ENCODE results near the gene EGLN2. TPM values are rescaled to one million over a fixed set of nuclear protein-coding genes. Genes with fewer than 3 reads are reported as not detected.
"Not testable (repeated sequence)": the region's sequence is repeated elsewhere in the genome, so short reads cannot be mapped to it uniquely, and the experiment has no call there.

The EGLN2 gene
- total RNA-seq, 2 experiments from 2014 or later = 150 to 151 TPM

DNA sequence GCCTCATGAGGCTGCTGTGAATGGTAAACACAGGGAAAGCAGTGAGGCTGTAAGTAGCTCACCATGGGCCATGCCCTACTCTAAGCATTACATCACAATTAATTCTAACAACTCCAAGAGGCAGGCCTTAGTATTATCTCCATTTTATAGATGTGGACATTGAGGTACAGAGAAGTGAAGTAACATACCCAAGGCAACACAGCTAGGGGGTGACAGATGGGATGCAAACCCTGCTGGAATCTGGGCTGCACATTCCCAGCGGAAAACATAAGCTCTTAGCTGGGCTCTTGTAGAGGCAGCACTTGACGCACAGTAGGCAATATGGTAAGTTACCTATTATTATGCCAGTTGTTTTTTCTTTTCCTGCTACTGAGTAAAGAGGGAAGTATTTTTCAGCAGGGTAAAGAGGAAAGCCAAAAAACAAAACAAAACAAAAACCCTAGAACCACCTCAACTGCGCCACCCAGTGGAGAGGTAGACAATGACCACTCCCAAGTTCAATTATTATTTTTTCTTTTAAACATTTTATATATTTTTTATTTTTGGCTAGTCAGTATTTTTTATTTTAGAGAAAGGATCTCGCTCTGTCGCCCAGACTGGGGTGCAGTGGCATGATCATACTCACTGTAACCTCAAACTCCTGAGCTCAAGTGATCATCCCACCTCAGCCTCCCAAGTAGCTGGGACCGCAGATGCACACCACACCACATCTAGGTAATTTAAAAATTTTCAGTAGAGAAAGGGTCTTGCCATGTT, 20.7 kb downstream of the EGLN2 start:
- H3K27ac ChIP-seq (ENCODE audit: low read depth in 1 of 2, low read length in 2 of 2) = peak overlapping the region in 1 of 2 donors; percentile 1
- H3K27me3 ChIP-seq (ENCODE audit: control insufficient read depth in 1 of 2, insufficient read depth in 2 of 2, low read length in 2 of 2); H3K36me3 Mint-ChIP-seq (ENCODE audit: low read depth); H3K36me3 ChIP-seq (ENCODE audit: insufficient read depth, low read length); H3K27me3 Mint-ChIP-seq; H3K9me3 Mint-ChIP-seq; H3K4me3 ChIP-seq (ENCODE audit: low read length); H3K9me3 ChIP-seq (ENCODE audit: control insufficient read depth in 1 of 2, insufficient read depth in 1 of 2, low read length in 2 of 2): not testable (repeated sequence)
- TF ChIP-seq, protein P1, sequence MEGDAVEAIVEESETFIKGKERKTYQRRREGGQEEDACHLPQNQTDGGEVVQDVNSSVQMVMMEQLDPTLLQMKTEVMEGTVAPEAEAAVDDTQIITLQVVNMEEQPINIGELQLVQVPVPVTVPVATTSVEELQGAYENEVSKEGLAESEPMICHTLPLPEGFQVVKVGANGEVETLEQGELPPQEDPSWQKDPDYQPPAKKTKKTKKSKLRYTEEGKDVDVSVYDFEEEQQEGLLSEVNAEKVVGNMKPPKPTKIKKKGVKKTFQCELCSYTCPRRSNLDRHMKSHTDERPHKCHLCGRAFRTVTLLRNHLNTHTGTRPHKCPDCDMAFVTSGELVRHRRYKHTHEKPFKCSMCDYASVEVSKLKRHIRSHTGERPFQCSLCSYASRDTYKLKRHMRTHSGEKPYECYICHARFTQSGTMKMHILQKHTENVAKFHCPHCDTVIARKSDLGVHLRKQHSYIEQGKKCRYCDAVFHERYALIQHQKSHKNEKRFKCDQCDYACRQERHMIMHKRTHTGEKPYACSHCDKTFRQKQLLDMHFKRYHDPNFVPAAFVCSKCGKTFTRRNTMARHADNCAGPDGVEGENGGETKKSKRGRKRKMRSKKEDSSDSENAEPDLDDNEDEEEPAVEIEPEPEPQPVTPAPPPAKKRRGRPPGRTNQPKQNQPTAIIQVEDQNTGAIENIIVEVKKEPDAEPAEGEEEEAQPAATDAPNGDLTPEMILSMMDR (IDR thresholded peaks at IDR 0.05) = peak; percentile 83
- DNase-seq (peak; percentile 51 to 83 (median 66)), ATAC-seq (ENCODE audit: poor library complexity) (peak; percentile 45)
- intact Hi-C loops (cut with DNase I, micrococcal nuclease) = loop anchor here (1.0 to 5.0 kb wide), 6 partner anchors 41 to 323 kb away; partner anchors contain the start of genes RAB4B (in 2 of the 2), ACTMAP (in 1 of the 2), MIA (in 1 of the 2) and SNRPA (in 1 of the 2)
- peak overlapping the region; percentile 75 for H3K4me3 Mint-ChIP-seq
- ChIA-PET POLR2A (interaction anchor here (1.0 to 2.2 kb wide), 8 partner anchors 13 to 156 kb away, joined by 3 to 13 read pairs (median 5); partner anchors contain the start of genes ACTMAP, EGLN2, RAB4B and SNRPA), CTCF (interaction anchor here (0.8 to 3.2 kb wide), 8 partner anchors 13 to 157 kb away, joined by 3 to 24 read pairs (median 4); partner anchors contain the start of genes COQ8B and EGLN2)
- H3K4me1 ChIP-seq (ENCODE audit: insufficient read depth, low read length) = peaks cover 31% of the 10 kb centered on the region
- H3K4me1 Mint-ChIP-seq (ENCODE audit: low read depth) = peaks cover 25% of the 10 kb centered on the region
- H3K27ac Mint-ChIP-seq = peak overlapping the region; percentile 71

DNA sequence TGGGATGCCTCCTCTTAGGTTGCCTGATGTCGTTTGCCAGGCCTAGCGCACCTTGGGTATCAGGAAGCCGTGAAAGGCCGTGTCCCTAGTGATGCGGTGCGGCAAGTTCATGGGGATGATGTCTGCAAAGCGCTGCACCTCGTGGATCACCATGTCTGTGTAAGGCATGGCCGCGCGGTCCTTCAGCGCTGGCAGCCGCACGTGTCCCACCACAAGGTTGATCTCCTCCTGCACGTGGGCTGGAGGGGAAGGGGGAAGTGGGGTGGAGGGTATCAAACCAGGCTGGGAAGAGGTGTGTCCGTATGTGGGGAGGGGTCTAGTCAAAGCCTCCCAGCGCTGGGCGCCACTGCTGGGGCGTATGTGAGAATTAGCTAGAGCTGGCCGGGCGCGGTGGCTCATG, 23.2 kb downstream of the EGLN2 start:
- Histone ChIP-seq H3K27ac (ENCODE audit: low read depth in 1 of 2, low read length in 2 of 2) (no peak overlapping the region), H3K9me3 (ENCODE audit: control insufficient read depth in 1 of 2, insufficient read depth in 1 of 2, low read length in 2 of 2) (no peaks in the 10 kb centered on the region), H3K4me3 (ENCODE audit: low read length) (no peak overlapping the region), H3K27me3 (ENCODE audit: control insufficient read depth in 1 of 2, insufficient read depth in 2 of 2, low read length in 2 of 2) (no peaks in the 10 kb centered on the region), H3K4me1 (ENCODE audit: insufficient read depth, low read length) (peaks cover 47% of the 10 kb centered on the region), H3K36me3 (ENCODE audit: insufficient read depth, low read length) (no peaks in the 10 kb centered on the region)
- DNase-seq (peak in 1 of 14 experiments; percentile 17), ATAC-seq (ENCODE audit: poor library complexity) (no peak)
- peaks cover 2% of the 10 kb centered on the region for H3K9me3 Mint-ChIP-seq
- no peak overlapping the region for H3K4me3 Mint-ChIP-seq
- no peak overlapping the region for H3K27ac Mint-ChIP-seq
- TF ChIP-seq, protein P1 (IDR thresholded peaks at IDR 0.05) = no peak
- no peaks in the 10 kb centered on the region for H3K27me3 Mint-ChIP-seq
- CTCF ChIA-PET = no interaction called here
- POLR2A ChIA-PET = no interaction called here
- peaks cover 38% of the 10 kb centered on the region for H3K4me1 Mint-ChIP-seq (ENCODE audit: low read depth)
- H3K36me3 Mint-ChIP-seq (ENCODE audit: low read depth) = peaks cover 5% of the 10 kb centered on the region
- intact Hi-C loops (cut with DNase I, micrococcal nuclease) = no loop called here

DNA sequence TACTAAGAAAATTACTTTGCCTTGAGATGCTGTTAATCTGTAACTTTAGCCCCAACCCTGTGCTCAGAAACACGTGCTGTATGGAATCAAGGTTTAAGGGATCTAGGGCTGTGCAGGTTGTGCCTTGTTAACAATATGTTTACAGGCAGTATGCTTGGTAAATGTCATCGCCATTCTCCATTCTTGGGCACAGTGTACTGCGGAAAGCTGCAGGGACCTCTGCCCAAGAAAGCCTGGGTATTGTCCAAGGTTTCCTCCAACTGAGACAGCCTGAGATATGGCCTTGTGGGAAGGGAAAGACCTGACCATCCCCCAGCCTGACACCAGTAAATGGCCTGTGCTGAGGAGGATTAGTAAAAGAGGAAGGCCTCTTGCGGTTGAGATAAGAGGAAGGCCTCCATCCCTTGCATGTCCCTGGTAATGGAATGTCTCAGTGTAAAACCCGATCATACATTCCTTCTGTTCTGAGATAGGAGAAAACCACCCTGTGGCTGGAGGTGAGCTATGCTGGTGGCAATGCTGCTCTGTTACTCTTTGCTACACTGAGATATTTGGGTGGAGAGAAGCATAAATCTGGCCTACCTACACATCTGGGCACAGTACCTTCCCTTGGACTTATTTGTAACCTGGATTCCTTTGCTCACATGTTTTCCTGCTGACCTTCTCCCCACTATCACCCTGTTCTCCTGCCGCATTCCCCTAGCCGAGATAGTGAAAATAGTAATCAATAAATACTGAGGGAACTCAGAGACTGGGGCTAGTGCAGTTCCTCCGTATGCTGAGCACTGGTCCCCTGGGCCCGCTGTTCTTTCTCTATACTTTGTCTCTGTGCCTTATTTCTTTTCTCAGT, 23.9 kb downstream of the EGLN2 start:
- H3K4me3 ChIP-seq (ENCODE audit: low read length); H3K9me3 ChIP-seq (ENCODE audit: control insufficient read depth in 1 of 2, insufficient read depth in 1 of 2, low read length in 2 of 2); H3K9me3 Mint-ChIP-seq; intact Hi-C loops (cut with DNase I, micrococcal nuclease); H3K4me3 Mint-ChIP-seq; CTCF ChIA-PET; H3K27ac ChIP-seq (ENCODE audit: low read depth in 1 of 2, low read length in 2 of 2); H3K27me3 ChIP-seq (ENCODE audit: control insufficient read depth in 1 of 2, insufficient read depth in 2 of 2, low read length in 2 of 2); H3K36me3 Mint-ChIP-seq (ENCODE audit: low read depth); POLR2A ChIA-PET; H3K36me3 ChIP-seq (ENCODE audit: insufficient read depth, low read length); H3K27me3 Mint-ChIP-seq; ATAC-seq (ENCODE audit: poor library complexity): not testable (repeated sequence)
- Mint-ChIP-seq H3K4me1 (ENCODE audit: low read depth) (peaks cover 37% of the 10 kb centered on the region), H3K27ac (peak overlapping the region; percentile 0)
- peak in 1 of 14 experiments; percentile 30 for DNase-seq
- H3K4me1 ChIP-seq (ENCODE audit: insufficient read depth, low read length) = peaks cover 48% of the 10 kb centered on the region

DNA sequence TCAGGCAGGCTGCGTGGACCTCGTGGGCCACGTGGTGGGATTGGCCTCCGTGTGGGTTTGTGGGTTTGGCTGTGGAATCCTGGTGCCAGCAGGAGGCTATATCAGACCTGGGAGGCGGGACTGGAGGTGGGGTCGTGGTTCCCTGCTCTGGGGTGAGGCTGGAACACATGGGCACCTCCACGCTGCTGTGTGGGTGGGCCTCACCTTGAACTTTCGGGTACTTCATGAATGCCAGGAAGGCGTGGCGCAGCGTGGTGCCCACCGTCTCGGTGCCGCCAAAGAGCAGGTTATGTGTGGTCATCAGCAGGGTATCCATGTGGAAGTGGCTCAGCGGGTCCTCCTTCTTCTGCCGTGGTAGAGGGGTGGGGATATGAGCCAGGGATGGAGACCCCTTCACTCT, 25.9 kb downstream of the EGLN2 start:
- H3K27me3 Mint-ChIP-seq; H3K9me3 Mint-ChIP-seq; ATAC-seq (ENCODE audit: poor library complexity); H3K4me3 ChIP-seq (ENCODE audit: low read length); POLR2A ChIA-PET; H3K27ac ChIP-seq (ENCODE audit: low read depth in 1 of 2, low read length in 2 of 2); H3K36me3 ChIP-seq (ENCODE audit: insufficient read depth, low read length); H3K27me3 ChIP-seq (ENCODE audit: control insufficient read depth in 1 of 2, insufficient read depth in 2 of 2, low read length in 2 of 2); H3K4me3 Mint-ChIP-seq; H3K9me3 ChIP-seq (ENCODE audit: control insufficient read depth in 1 of 2, insufficient read depth in 1 of 2, low read length in 2 of 2); H3K36me3 Mint-ChIP-seq (ENCODE audit: low read depth); CTCF ChIA-PET; intact Hi-C loops (cut with DNase I, micrococcal nuclease): not testable (repeated sequence)
- H3K27ac Mint-ChIP-seq = peak overlapping the region; percentile 0
- DNase-seq = peak in 1 of 14 experiments; percentile 19
- peaks cover 24% of the 10 kb centered on the region for H3K4me1 Mint-ChIP-seq (ENCODE audit: low read depth)
- peaks cover 28% of the 10 kb centered on the region for H3K4me1 ChIP-seq (ENCODE audit: insufficient read depth, low read length)

DNA sequence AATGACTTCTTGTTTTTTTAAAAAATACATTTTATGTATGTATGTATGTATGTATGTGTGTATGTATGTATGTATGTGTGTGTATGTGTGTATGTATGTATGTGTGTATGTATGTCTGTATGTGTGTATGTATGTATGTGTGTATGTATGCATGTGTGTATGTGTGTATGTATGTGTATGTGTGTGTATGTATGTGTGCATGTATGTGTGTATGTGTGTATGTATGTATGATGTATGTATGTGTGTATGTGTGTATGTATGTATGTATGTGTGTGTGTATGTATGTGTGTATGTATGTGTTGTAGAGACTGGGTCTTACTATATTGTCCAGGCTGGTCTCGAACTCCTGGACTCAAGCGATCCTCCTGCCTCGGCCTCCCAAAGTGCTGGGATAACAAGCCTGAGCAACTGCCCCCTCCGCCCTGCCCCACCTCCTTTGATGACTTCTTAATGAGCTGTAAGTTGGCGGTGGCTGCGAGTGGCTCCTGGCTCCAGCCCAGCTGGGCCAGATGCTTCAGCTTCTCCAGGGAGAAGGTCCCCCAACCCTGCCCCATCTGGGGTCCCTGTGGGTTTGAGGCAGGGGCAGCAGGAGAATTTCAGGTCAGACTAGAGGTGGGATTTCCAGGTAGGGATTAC, 26.6 kb downstream of the EGLN2 start:
- DNase-seq; CTCF ChIA-PET; H3K27ac ChIP-seq (ENCODE audit: low read depth in 1 of 2, low read length in 2 of 2); H3K4me3 Mint-ChIP-seq; H3K27me3 ChIP-seq (ENCODE audit: control insufficient read depth in 1 of 2, insufficient read depth in 2 of 2, low read length in 2 of 2); POLR2A ChIA-PET; H3K9me3 Mint-ChIP-seq; H3K36me3 Mint-ChIP-seq (ENCODE audit: low read depth); H3K9me3 ChIP-seq (ENCODE audit: control insufficient read depth in 1 of 2, insufficient read depth in 1 of 2, low read length in 2 of 2); H3K36me3 ChIP-seq (ENCODE audit: insufficient read depth, low read length); ATAC-seq (ENCODE audit: poor library complexity); H3K4me3 ChIP-seq (ENCODE audit: low read length); H3K27me3 Mint-ChIP-seq: not testable (repeated sequence)
- H3K4me1 ChIP-seq (ENCODE audit: insufficient read depth, low read length) = peaks cover 26% of the 10 kb centered on the region
- Mint-ChIP-seq H3K4me1 (ENCODE audit: low read depth) (peaks cover 23% of the 10 kb centered on the region), H3K27ac (peak overlapping the region; percentile 76)
- intact Hi-C loops (cut with DNase I, micrococcal nuclease) = loop anchor here in 1 of 2 experiments (2.0 kb wide), 1 partner anchor 437 kb away; no protein-coding TSS in a partner anchor

Data from CD4-positive, alpha-beta T cell (primary cell).